Ovary (tissue), 9 donors: ENCODE measurements around the gene TMEM30B. TPM values are rescaled to one million over a fixed set of nuclear protein-coding genes. Genes with fewer than 3 reads are reported as not detected.
A peak's percentile ranks its signal among the peaks of the same experiment; 100 is the strongest.

Experiments used
- DNase-seq, 5 donors: peaks; one replicate each; pipeline ENCODE4 v3.0.0-alpha.2; 2019 to 2020
- H3K27ac ChIP-seq, 2 donors: fragments of 200-600 bp; one replicate each; pipeline versions ENCODE4 v1.5.1 to v1.8.0; 2019 to 2022
- H3K27me3 ChIP-seq: fragments of 200-600 bp; one replicate; pipeline ENCODE4 v1.8.0; 2022
- H3K36me3 ChIP-seq: fragments of 200-600 bp; sonication (generic); one replicate; pipeline ENCODE4 v1.5.1; 2019
- H3K4me1 ChIP-seq: one replicate; pipeline ENCODE4 v1.8.1; 2013; ENCODE audit warnings: mild to moderate bottlenecking, moderate library complexity; ENCODE audit not compliant: insufficient read depth
- H3K4me3 ChIP-seq: fragments of 200-600 bp; sonication (generic); one replicate; pipeline ENCODE4 v1.5.1; 2017
- H3K9me3 ChIP-seq, 2 donors: fragments of 200-600 bp in 1 of 2; sonication (generic) in 1 of 2; one replicate each; pipeline versions ENCODE4 v1.5.1 to v1.8.1; 2013 to 2019; ENCODE audit warnings: mild to moderate bottlenecking in 1 of 2, moderate library complexity in 1 of 2
- EP300 ChIP-seq: sonication (generic); formaldehyde crosslinking; IDR thresholded peaks from one replicate; pipeline ENCODE4 v1.6.1; 2017; ENCODE audit warnings: antibody characterized with exemption
- POLR2A ChIP-seq: fragments of 450-650 bp; IDR thresholded peaks from one replicate; pipeline ENCODE4 v1.6.1; 2017; ENCODE audit warnings: antibody characterized with exemption, mild to moderate bottlenecking, moderate library complexity
- WGBS, 3 donors: extraction: QIAGEN DNeasy Blood & Tissue Kit in 1 of 3; methylation state at CpG; one replicate each; pipeline versions ENCODE4 v1.1.5 to v1.1.7; 2013 to 2017; 5-methylcytosine and 5-hydroxymethylcytosine counted together
- intact Hi-C, 4 donors: fragments of 100-400 bp; cut with DNase I; formaldehyde crosslinking; loops; one replicate each; pipeline versions ENCODE4 v1.11.0 to v1.15.1; 2022 to 2023
- polyA plus RNA-seq, 2 donors: library from polyadenylated mRNA; stranded (reverse); fragments of 200-250 nt in 1 of 2; fragments of 350-450 nt in 1 of 2; fragmentation: Illumina TruSeq in 1 of 2; extraction: RNeasy Lipid Tissue Mini Kit (QIAGEN cat#74804) in 1 of 2; gene quantifications; one replicate each; pipeline ENCODE4 v1.2.3, GENCODE V29; 2013 to 2014
- total RNA-seq, 7 donors: library from RNA; depleted of rRNA in 2 of 7; stranded (reverse); fragments of >200 nt in 2 of 7; fragmentation: NEBNext Ultra II Directional in 3 of 7; extraction: Animal tissue kit (Norgen Biotek cat#: 25700) in 3 of 7; gene quantifications; one replicate each; pipeline versions ENCODE4 v1.1.0 to v1.2.4, GENCODE V29; 2016 to 2023
- TF ChIP-seq, protein P1 (sequence below), 3 donors: fragments of 450-650 bp in 2 of 3; fragments of 200-600 bp in 1 of 3; IDR thresholded peaks; one replicate each; pipeline versions ENCODE4 v1.5.1 to v1.8.0; 2016 to 2022; ENCODE audit warnings: antibody characterized with exemption in 3 of 3, mild to moderate bottlenecking in 1 of 3
- donor health status: DM: no; HTN: no; CAD: no; lungs with moderate emphysema.
- donor health status: DM: no; HTN: no; CAD: no.
- donor health status: Bipolar disorder and iron deficiency.
- donor health status: DM: yes; HTN: yes; CAD: no.
- donor health status: DM: no; HTN: no; CAD: no.
- donor health status: DM: yes; HTN: yes; CAD: no.

The TMEM30B gene
- total and polyA plus RNA-seq, 9 donors: 1.2 to 35.3 (median 3.5) TPM

DNA sequence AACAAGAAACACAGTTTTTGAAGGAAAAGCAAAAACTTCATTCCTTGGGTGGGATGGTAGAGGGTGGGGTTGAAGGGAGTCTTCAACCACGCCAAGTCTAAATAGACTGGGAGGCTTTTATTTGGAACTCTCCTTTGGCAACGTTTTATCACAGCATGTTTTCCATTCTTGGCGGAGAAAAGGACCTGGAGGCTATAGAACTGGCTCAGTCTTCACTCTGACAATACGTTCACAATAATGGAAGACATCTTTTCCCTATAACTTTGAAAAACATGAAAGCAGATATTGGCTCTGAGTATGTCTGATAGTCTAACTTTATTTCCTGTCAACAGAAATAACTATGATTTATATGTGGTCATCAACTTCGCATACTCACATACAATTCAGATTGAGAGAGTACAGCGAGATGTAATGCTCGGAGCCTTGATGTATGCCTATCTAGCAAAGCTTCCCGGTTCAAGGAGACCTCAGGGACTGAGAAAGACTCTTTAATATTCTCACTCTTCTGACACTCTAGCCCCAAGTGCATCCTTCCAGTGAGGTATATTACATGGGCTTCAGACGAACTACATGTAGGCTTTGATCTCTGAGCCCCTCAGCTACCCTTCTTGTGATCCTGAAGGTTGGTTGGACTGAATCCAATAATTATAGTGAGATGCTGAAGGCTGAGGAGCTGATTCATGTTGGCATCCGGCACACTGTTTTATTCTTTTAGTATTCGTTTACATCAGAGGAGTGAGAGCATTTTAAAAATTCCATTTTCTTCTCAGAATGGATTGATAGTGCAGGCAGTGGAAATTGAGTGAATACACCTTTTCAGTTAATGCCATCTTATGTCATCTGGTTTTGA lies 14.0 kb downstream of the TMEM30B start:
- no peak overlapping the region for H3K4me3 ChIP-seq
- H3K9me3 ChIP-seq: no peaks in the 10 kb centered on the region
- no peak for DNase-seq
- intact Hi-C loops: no loop called here
- H3K27me3 ChIP-seq: no peaks in the 10 kb centered on the region
- peaks cover 8% of the 10 kb centered on the region for H3K4me1 ChIP-seq
- H3K27ac ChIP-seq: no peak overlapping the region
- 13 to 25% (median 16%) methylated on average over 11 of the region's 11 CpGs for WGBS, 3 donors
- H3K36me3 ChIP-seq: no peaks in the 10 kb centered on the region
- no peak for TF ChIP-seq POLR2A
- TF ChIP-seq, protein P1, sequence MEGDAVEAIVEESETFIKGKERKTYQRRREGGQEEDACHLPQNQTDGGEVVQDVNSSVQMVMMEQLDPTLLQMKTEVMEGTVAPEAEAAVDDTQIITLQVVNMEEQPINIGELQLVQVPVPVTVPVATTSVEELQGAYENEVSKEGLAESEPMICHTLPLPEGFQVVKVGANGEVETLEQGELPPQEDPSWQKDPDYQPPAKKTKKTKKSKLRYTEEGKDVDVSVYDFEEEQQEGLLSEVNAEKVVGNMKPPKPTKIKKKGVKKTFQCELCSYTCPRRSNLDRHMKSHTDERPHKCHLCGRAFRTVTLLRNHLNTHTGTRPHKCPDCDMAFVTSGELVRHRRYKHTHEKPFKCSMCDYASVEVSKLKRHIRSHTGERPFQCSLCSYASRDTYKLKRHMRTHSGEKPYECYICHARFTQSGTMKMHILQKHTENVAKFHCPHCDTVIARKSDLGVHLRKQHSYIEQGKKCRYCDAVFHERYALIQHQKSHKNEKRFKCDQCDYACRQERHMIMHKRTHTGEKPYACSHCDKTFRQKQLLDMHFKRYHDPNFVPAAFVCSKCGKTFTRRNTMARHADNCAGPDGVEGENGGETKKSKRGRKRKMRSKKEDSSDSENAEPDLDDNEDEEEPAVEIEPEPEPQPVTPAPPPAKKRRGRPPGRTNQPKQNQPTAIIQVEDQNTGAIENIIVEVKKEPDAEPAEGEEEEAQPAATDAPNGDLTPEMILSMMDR (IDR thresholded peaks at IDR 0.05): no peak
- no peak for TF ChIP-seq EP300

DNA sequence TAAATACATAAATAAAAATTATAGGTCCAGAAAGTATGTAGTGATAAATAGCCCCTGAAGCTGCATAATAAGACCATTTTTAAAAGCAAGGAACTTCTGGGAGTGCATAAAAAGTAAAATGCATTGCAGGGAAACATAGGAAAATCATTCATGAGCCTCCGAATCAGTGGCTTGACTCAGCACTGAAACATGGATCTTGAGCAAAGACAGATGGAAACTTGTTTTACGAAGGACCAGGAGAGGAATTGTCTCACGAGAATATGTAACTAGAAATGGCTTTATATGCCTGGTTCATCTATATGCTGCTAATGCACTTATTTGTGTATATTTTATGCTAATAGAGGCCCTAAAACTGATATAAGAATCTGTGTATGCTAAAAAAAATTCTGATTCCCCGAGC lies 14.7 kb downstream of the TMEM30B start:
- no peak for DNase-seq
- H3K4me1 ChIP-seq: peaks cover 8% of the 10 kb centered on the region
- no peak overlapping the region for H3K4me3 ChIP-seq
- 28 to 36% (median 31%) methylated on average over 4 of the region's 4 CpGs for WGBS, 3 donors
- no peaks in the 10 kb centered on the region for H3K9me3 ChIP-seq
- intact Hi-C loops: no loop called here
- no peaks in the 10 kb centered on the region for H3K36me3 ChIP-seq
- H3K27me3 ChIP-seq: no peaks in the 10 kb centered on the region
- no peak overlapping the region for H3K27ac ChIP-seq
- TF ChIP-seq POLR2A (no peak), EP300 (no peak)
- TF ChIP-seq, protein P1 (IDR thresholded peaks at IDR 0.05): no peak

DNA sequence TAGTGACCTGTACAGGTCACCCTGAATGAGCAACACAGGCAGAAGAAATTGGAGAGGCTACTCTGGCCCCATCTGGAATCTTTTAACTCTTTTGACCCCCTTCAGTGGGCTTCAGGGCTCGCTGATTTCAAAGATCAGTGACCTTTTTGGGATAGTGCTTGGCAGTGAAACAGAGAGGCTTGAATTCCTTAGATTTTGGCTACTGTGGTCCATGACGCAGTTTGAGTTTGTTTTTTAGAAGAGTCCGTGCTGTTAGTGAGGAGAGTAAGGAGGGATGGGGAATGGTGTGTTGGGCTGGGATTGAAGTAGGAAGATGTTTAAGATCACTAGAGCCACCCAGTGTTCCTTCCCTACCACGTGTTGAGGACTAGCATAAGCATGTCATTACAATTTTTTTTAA lies 16.5 kb downstream of the TMEM30B start:
- H3K36me3 ChIP-seq: no peaks in the 10 kb centered on the region
- H3K9me3 ChIP-seq: no peaks in the 10 kb centered on the region
- TF ChIP-seq, protein P1 (IDR thresholded peaks at IDR 0.05): no peak
- TF ChIP-seq EP300 (no peak), POLR2A (no peak)
- H3K27me3 ChIP-seq: no peaks in the 10 kb centered on the region
- intact Hi-C loops: no loop called here
- WGBS, 3 donors: 26 to 29% (median 27%) methylated on average over 4 of the region's 4 CpGs
- DNase-seq: peak in 1 of 5 donors; percentile 17
- H3K4me3 ChIP-seq: no peak overlapping the region
- H3K27ac ChIP-seq: no peak overlapping the region
- peaks cover 6% of the 10 kb centered on the region for H3K4me1 ChIP-seq

DNA sequence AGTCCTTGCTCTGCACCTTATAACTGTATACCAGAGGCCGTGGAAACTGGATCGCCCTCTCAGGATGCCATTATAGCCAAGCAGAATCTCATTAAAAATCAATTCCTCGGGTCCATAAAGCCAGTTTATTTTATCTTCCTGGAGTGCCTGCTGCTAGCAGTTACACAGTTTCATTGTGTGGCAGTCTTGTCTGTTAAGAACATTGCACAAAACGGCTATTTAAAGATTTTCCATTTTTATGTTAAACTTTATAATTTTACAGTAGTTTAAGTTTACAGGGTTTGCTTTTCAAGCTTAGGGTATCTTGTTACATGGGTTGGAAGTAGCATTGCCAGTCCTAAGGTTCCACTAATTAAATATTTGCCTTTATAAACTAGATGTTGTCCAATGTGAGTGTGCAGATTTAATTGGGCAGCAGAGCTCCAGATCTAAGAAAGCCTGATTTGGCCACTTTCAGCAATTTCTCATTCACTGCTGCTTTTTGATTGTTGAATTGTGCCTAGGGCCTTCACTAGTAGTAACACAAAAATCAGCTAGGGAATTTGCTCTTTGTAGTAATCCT lies 17.0 kb downstream of the TMEM30B start:
- Histone ChIP-seq H3K4me1 (peaks cover 6% of the 10 kb centered on the region), H3K9me3 (no peaks in the 10 kb centered on the region), H3K27me3 (no peaks in the 10 kb centered on the region), H3K36me3 (no peaks in the 10 kb centered on the region), H3K4me3 (no peak overlapping the region), H3K27ac (no peak overlapping the region)
- TF ChIP-seq POLR2A: no peak
- TF ChIP-seq, protein P1 (IDR thresholded peaks at IDR 0.05): no peak
- no peak for TF ChIP-seq EP300
- 81 to 87% (median 82%) methylated on average over 4 of the region's 4 CpGs for WGBS, 3 donors
- no peak for DNase-seq
- intact Hi-C loops: no loop called here
